ENCODE results near the gene ZBTB18.

The ZBTB18 gene

DNA sequence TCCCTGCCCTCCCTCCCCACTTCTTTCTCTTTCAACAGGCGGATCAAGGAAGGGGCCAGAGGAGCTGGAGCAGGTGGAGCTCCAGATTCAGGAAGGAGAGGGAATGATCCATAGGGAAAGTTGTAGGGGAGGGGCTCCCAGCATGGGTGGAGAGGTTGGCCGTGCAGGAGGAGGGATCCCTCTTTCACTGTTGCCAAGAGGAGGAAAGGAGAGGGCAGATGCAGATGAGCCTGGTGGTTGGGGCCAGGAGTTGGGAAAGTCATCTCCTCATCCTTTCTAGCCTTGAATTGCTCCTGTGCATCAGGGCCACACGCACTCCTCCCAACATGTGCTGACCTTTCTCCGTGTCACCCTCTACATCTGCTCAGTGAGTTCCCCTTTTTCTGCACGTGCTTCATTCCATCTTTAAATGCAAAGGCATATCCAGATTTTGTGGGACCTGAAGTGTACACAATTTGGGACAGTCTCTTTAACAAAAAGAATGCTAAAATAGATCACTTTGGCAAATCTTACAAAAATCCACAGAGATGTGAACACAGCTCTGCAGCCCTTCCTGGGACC lies 32.4 kb downstream of the ZBTB18 start:
- Histone ChIP-seq H3K27ac (ENCODE audit: low read depth, low read length) (no peak overlapping the region), H3K9ac (ENCODE audit: low read depth in 1 of 2, low read length in 2 of 2) (no peak overlapping the region), H3K9me3 (ENCODE audit: control insufficient read depth in 1 of 2, low read length in 2 of 2) (no peaks in the 10 kb centered on the region), H3K4me1 (ENCODE audit: control insufficient read depth in 1 of 2, insufficient read depth in 2 of 2, low read length in 2 of 2) (no peaks in the 10 kb centered on the region), H3K27me3 (ENCODE audit: control insufficient read depth in 1 of 2, insufficient read depth in 2 of 2, low read length in 2 of 2) (peaks cover 0 to 3% of the 10 kb centered on the region in 2 donors), H3K36me3 (ENCODE audit: control insufficient read depth in 1 of 2, insufficient read depth in 2 of 2, low read length in 2 of 2) (no peaks in the 10 kb centered on the region), H3K4me3 (ENCODE audit: low read depth in 1 of 2, low read length in 2 of 2) (no peak overlapping the region)

DNA sequence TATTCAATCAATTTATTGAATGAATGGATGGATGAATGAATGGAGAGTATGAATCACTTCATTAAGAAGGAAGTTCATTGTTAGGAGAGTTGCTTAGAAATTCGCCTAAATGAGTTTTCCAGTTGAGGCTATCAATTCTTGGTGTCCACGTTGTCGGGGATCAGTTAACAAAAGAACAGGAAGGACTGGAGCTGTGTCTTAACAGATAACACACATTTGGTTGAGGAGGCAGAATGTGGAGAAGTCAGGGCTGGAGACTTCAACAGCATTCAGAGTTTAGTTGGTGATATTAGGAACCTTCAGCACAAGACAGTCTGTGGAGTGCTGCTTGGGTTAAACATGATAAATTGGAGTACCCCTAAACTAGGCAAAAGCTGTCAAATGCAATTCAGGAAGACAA lies 33.7 kb downstream of the ZBTB18 start:
- H3K27ac ChIP-seq (ENCODE audit: low read depth, low read length), result no peak overlapping the region

DNA sequence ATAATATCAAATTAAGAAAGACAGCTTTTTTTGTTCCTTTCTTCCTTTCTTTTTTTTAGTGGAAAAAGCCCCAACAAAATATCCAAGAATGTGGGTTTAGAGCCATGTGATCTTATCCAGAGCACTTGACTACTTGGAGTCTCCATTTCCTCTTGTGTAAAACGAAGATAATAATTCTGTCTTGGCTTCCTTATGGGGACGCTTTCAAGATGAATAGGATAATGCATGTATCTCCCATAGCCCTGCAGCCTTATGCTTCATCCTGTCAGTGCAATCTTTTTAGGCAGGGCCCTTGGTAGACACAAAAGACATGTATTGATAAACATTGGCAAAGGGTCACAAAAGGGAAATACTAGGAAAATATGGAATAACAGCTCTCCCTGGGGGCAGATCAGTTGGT lies 34.8 kb downstream of the ZBTB18 start:
- Histone ChIP-seq H3K4me3 (ENCODE audit: low read depth in 1 of 2, low read length in 2 of 2) (no peak overlapping the region), H3K27me3 (ENCODE audit: control insufficient read depth in 1 of 2, insufficient read depth in 2 of 2, low read length in 2 of 2) (peaks cover 0 to 3% of the 10 kb centered on the region in 2 donors), H3K27ac (ENCODE audit: low read depth, low read length) (no peak overlapping the region), H3K4me1 (ENCODE audit: control insufficient read depth in 1 of 2, insufficient read depth in 2 of 2, low read length in 2 of 2) (peaks cover 6 to 12% of the 10 kb centered on the region in 2 donors), H3K9ac (ENCODE audit: low read depth in 1 of 2, low read length in 2 of 2) (no peak overlapping the region), H3K9me3 (ENCODE audit: control insufficient read depth in 1 of 2, low read length in 2 of 2) (no peaks in the 10 kb centered on the region), H3K36me3 (ENCODE audit: control insufficient read depth in 1 of 2, insufficient read depth in 2 of 2, low read length in 2 of 2) (no peaks in the 10 kb centered on the region)

More for the DNA sequence above, 33.7 kb downstream of the ZBTB18 start:
- Histone ChIP-seq H3K4me1 (ENCODE audit: control insufficient read depth in 1 of 2, insufficient read depth in 2 of 2, low read length in 2 of 2) (peaks cover 0 to 5% of the 10 kb centered on the region in 2 donors), H3K9ac (ENCODE audit: low read depth in 1 of 2, low read length in 2 of 2) (no peak overlapping the region), H3K4me3 (ENCODE audit: low read depth in 1 of 2, low read length in 2 of 2) (no peak overlapping the region), H3K9me3 (ENCODE audit: control insufficient read depth in 1 of 2, low read length in 2 of 2) (no peaks in the 10 kb centered on the region), H3K36me3 (ENCODE audit: control insufficient read depth in 1 of 2, insufficient read depth in 2 of 2, low read length in 2 of 2) (no peaks in the 10 kb centered on the region), H3K27me3 (ENCODE audit: control insufficient read depth in 1 of 2, insufficient read depth in 2 of 2, low read length in 2 of 2) (peaks cover 0 to 3% of the 10 kb centered on the region in 2 donors)

DNA sequence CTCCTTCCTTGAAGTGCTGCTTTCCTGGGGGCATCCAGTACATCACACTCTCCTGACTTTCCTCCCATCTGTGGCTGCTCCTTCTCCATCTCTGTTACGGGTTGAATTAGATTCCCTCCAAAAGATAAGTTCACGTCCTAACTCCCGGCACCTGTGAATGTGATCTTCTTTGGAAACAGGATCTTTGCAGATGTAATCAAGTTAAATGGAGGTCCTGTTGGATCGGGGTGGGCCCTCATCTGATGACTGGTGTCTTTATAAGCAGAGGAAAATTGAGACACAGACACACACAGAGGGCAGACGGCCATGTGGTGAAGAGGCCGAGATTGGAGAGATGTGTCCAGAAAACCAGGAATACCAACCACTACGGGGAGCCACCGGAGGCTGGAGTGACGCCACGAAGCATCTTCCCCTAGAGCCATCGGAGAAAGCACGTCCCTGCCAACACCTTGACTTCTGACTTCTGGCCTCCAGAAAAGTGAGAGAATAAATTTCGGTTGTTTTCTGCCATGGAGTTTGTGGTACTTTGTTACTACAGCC lies 36.0 kb downstream of the ZBTB18 start:
- H3K9ac ChIP-seq (ENCODE audit: low read depth in 1 of 2, low read length in 2 of 2), result no peak overlapping the region
- no peaks in the 10 kb centered on the region for H3K36me3 ChIP-seq (ENCODE audit: control insufficient read depth in 1 of 2, insufficient read depth in 2 of 2, low read length in 2 of 2)
- H3K27ac ChIP-seq (ENCODE audit: low read depth, low read length), result no peak overlapping the region
- no peaks in the 10 kb centered on the region for H3K9me3 ChIP-seq (ENCODE audit: control insufficient read depth in 1 of 2, low read length in 2 of 2)
- H3K4me1 ChIP-seq (ENCODE audit: control insufficient read depth in 1 of 2, insufficient read depth in 2 of 2, low read length in 2 of 2), result peaks cover 9 to 12% of the 10 kb centered on the region in 2 donors
- no peak overlapping the region for H3K4me3 ChIP-seq (ENCODE audit: low read depth in 1 of 2, low read length in 2 of 2)
- no peaks in the 10 kb centered on the region for H3K27me3 ChIP-seq (ENCODE audit: control insufficient read depth in 1 of 2, insufficient read depth in 2 of 2, low read length in 2 of 2)

DNA sequence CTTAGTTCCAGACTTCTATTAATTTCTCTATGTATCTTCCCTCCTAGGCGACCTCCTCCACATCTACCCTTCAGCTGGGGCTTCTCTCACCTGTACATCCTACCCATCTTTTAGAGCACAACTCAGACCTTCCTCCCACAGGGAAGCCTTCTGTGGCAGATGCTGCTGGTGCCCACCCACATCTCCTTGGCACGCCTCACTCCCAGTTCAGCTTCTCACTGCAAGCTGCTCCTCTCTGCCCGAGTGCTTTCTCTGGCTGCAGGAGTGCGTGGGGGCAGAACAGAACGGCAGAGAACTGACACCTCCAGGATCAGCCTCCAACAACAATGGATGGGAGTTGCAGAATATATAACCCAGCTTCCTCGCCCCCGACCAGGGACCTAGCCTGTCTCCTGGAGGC lies 36.5 kb downstream of the ZBTB18 start:
- Histone ChIP-seq H3K9ac (ENCODE audit: low read depth in 1 of 2, low read length in 2 of 2) (no peak overlapping the region), H3K9me3 (ENCODE audit: control insufficient read depth in 1 of 2, low read length in 2 of 2) (no peaks in the 10 kb centered on the region), H3K27me3 (ENCODE audit: control insufficient read depth in 1 of 2, insufficient read depth in 2 of 2, low read length in 2 of 2) (no peaks in the 10 kb centered on the region), H3K4me1 (ENCODE audit: control insufficient read depth in 1 of 2, insufficient read depth in 2 of 2, low read length in 2 of 2) (peaks cover 12 to 13% of the 10 kb centered on the region in 2 donors), H3K4me3 (ENCODE audit: low read depth in 1 of 2, low read length in 2 of 2) (no peak overlapping the region), H3K36me3 (ENCODE audit: control insufficient read depth in 1 of 2, insufficient read depth in 2 of 2, low read length in 2 of 2) (no peaks in the 10 kb centered on the region), H3K27ac (ENCODE audit: low read depth, low read length) (no peak overlapping the region)

DNA sequence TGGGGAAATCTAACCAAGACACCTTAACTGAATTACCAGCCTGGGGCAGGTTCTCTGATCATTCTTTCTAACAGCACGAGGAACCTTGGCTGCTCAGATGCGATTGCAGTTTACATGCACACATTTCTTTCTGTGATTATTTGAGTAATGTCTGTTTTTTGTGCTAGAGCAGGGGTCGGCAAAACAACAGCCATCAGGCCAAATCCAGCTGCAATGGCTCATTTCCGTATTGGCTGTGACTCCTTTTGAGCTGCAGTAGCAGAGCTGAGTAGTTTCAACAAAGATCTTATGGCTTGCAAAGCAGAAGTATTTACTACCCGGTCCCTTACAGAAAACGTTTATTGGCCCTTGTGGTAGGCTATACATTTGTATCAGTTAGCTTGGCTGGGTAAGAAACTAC lies 37.1 kb downstream of the ZBTB18 start:
- peaks cover 15 to 17% of the 10 kb centered on the region in 2 donors for H3K4me1 ChIP-seq (ENCODE audit: control insufficient read depth in 1 of 2, insufficient read depth in 2 of 2, low read length in 2 of 2)
- H3K9ac ChIP-seq (ENCODE audit: low read depth in 1 of 2, low read length in 2 of 2), result no peak overlapping the region
- H3K4me3 ChIP-seq (ENCODE audit: low read depth in 1 of 2, low read length in 2 of 2), result no peak overlapping the region
- H3K36me3 ChIP-seq (ENCODE audit: control insufficient read depth in 1 of 2, insufficient read depth in 2 of 2, low read length in 2 of 2), result no peaks in the 10 kb centered on the region
- H3K9me3 ChIP-seq (ENCODE audit: control insufficient read depth in 1 of 2, low read length in 2 of 2), result no peaks in the 10 kb centered on the region
- no peak overlapping the region for H3K27ac ChIP-seq (ENCODE audit: low read depth, low read length)
- no peaks in the 10 kb centered on the region for H3K27me3 ChIP-seq (ENCODE audit: control insufficient read depth in 1 of 2, insufficient read depth in 2 of 2, low read length in 2 of 2)

DNA sequence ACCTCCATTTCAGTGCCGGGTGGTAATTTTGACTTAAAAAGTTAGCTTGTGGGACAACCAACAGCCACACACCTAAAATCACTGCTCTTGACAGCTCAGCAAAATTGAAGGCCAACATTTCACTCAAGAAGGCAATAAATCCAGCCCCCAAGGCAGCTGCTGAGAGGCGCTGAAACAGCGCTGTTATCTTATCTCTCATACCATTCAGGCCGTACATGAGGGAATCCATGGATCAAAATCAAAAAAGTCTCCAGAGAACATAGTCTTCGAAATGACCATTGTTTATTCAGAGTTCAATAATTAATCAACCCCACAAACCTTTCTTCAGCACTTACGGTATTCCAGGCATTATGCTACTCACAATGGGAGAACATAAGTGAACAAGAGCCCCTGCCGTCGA lies 38.5 kb downstream of the ZBTB18 start:
- Histone ChIP-seq H3K9me3 (ENCODE audit: control insufficient read depth in 1 of 2, low read length in 2 of 2) (no peaks in the 10 kb centered on the region), H3K4me3 (ENCODE audit: low read depth in 1 of 2, low read length in 2 of 2) (peak overlapping the region in 1 of 2 donors; percentile 18), H3K36me3 (ENCODE audit: control insufficient read depth in 1 of 2, insufficient read depth in 2 of 2, low read length in 2 of 2) (no peaks in the 10 kb centered on the region), H3K9ac (ENCODE audit: low read depth in 1 of 2, low read length in 2 of 2) (no peak overlapping the region), H3K27me3 (ENCODE audit: control insufficient read depth in 1 of 2, insufficient read depth in 2 of 2, low read length in 2 of 2) (no peaks in the 10 kb centered on the region), H3K27ac (ENCODE audit: low read depth, low read length) (no peak overlapping the region), H3K4me1 (ENCODE audit: control insufficient read depth in 1 of 2, insufficient read depth in 2 of 2, low read length in 2 of 2) (peaks cover 15 to 17% of the 10 kb centered on the region in 2 donors)

DNA sequence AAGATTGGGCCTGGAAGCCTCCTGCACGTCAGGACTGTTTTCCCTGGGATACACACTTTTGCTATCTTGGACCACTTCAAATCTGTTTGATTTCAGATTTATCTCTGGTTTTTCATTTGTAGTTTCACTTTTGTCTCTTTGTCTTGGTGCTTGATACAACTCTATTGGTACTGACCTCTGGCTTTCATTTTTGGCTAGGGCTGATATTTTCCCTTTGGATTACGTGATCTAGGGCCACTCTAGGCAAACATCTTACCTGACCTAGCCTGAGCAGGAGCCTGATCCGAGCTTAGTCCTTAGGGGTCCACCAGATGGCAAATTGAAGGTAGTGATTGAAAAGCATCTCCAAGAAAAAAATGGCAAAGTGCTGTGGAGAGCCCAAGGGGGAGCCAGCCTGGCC lies 39.6 kb downstream of the ZBTB18 start:
- no peaks in the 10 kb centered on the region for H3K27me3 ChIP-seq (ENCODE audit: control insufficient read depth in 1 of 2, insufficient read depth in 2 of 2, low read length in 2 of 2)
- no peaks in the 10 kb centered on the region for H3K36me3 ChIP-seq (ENCODE audit: control insufficient read depth in 1 of 2, insufficient read depth in 2 of 2, low read length in 2 of 2)
- peaks cover 15 to 17% of the 10 kb centered on the region in 2 donors for H3K4me1 ChIP-seq (ENCODE audit: control insufficient read depth in 1 of 2, insufficient read depth in 2 of 2, low read length in 2 of 2)
- H3K9ac ChIP-seq (ENCODE audit: low read depth in 1 of 2, low read length in 2 of 2), result no peak overlapping the region
- no peak overlapping the region for H3K27ac ChIP-seq (ENCODE audit: low read depth, low read length)
- H3K9me3 ChIP-seq (ENCODE audit: control insufficient read depth in 1 of 2, low read length in 2 of 2), result no peaks in the 10 kb centered on the region
- no peak overlapping the region for H3K4me3 ChIP-seq (ENCODE audit: low read depth in 1 of 2, low read length in 2 of 2)

DNA sequence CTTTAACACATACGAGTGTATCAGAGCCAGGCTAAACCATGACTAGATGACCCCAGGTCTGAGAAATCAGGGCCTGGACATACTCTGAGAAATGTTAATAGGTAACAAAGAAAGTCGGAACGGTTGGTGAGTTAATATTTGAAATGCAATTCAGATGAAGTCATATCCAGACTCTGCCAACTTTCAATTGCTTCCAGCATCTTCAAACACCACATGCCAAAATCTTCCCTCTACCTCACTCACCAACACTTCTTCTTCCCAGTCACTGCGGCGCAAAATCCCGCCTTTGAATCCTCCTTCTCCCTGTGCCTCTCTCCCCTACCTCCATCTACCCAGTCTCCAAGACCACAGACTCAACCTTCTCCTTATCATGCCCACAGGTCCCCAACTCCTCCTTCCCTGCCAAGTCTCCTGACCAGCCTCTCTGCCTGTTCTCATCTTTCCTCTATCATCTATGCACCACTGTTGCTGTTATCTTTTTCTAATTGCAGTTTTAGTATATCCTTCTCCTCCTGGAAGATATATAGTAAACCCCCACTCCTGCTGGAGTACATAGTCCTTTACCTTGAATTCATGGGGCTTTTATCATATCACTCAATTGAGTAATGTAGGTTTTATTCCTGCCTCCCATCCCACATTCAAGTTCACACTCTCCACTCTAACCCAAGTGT lies 41.3 kb downstream of the ZBTB18 start:
- Histone ChIP-seq H3K9ac (ENCODE audit: low read depth in 1 of 2, low read length in 2 of 2) (no peak overlapping the region), H3K4me1 (ENCODE audit: control insufficient read depth in 1 of 2, insufficient read depth in 2 of 2, low read length in 2 of 2) (peaks cover 15 to 17% of the 10 kb centered on the region in 2 donors), H3K9me3 (ENCODE audit: control insufficient read depth in 1 of 2, low read length in 2 of 2) (no peaks in the 10 kb centered on the region), H3K36me3 (ENCODE audit: control insufficient read depth in 1 of 2, insufficient read depth in 2 of 2, low read length in 2 of 2) (no peaks in the 10 kb centered on the region), H3K27me3 (ENCODE audit: control insufficient read depth in 1 of 2, insufficient read depth in 2 of 2, low read length in 2 of 2) (no peaks in the 10 kb centered on the region), H3K4me3 (ENCODE audit: low read depth in 1 of 2, low read length in 2 of 2) (no peak overlapping the region), H3K27ac (ENCODE audit: low read depth, low read length) (no peak overlapping the region)

DNA sequence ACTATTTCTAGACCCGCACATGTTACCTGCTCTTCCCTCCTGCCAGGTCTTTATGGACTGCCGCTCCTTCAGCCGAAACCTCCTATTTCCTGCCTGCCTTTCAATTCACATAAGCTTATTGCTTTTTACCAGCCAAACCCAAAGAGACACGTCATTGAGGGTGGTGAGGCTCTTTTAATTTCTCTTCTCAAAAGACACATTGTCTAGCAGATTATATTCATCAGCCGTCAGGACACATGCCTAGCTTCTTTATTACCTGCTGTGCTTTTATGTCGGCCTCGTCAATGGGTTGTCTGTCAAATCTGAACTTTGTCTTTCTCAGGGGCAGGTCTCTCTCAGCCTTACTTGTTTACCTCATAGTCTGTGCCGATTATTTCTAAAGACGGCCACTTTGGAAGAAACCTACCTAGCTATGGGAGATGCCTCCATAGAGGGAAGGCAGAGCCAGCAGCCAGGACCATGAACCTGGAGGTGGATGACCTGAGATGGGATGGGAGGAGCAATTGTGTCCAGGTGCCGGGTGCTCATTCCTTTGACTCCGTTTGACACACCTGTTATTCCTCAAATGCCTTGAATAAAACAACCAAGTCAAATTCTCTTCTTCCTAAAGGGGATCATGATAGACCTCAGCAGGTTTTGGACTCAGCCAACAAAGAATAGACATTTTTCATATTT lies 42.0 kb downstream of the ZBTB18 start:
- Histone ChIP-seq H3K4me3 (ENCODE audit: low read depth in 1 of 2, low read length in 2 of 2) (no peak overlapping the region), H3K36me3 (ENCODE audit: control insufficient read depth in 1 of 2, insufficient read depth in 2 of 2, low read length in 2 of 2) (no peaks in the 10 kb centered on the region)

More for the DNA sequence above, 42.0 kb downstream of the ZBTB18 start:
- H3K9ac ChIP-seq (ENCODE audit: low read depth in 1 of 2, low read length in 2 of 2), result no peak overlapping the region
- H3K9me3 ChIP-seq (ENCODE audit: control insufficient read depth in 1 of 2, low read length in 2 of 2), result no peaks in the 10 kb centered on the region
- no peaks in the 10 kb centered on the region for H3K27me3 ChIP-seq (ENCODE audit: control insufficient read depth in 1 of 2, insufficient read depth in 2 of 2, low read length in 2 of 2)
- H3K27ac ChIP-seq (ENCODE audit: low read depth, low read length), result no peak overlapping the region
- H3K4me1 ChIP-seq (ENCODE audit: control insufficient read depth in 1 of 2, insufficient read depth in 2 of 2, low read length in 2 of 2), result peaks cover 15 to 17% of the 10 kb centered on the region in 2 donors

All from duodenal mucosa (tissue), 2 donors.